Activated gamma-delta T cell (primary cell): ENCODE measurements around the gene CAPN2.
"Not testable (repeated sequence)": the region's sequence is repeated elsewhere in the genome, so short reads cannot be mapped to it uniquely, and the experiment has no call there.

Experiments used
- DNase-seq: peaks from one replicate; lab custom pipeline; 2025; lab: John Stamatoyannopoulos, UW

CAPN2 gene

DNA sequence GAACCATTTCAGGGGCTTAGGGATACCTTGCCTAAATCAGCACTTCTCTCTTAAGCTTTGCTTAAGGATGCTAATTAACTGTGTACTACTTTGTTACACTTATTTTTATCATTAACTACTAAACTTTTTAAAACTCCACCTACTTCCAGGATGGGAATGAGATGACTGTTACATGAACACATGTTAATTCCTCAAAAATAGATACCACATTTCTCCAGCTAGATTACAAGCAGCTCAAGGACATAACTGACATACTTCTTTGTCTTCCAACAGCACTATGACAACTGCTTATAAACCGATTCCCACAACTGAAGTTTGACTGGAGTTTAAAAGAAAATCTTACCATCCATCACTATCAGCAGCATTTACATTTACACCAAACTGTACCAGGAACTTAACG, 79.7 kb downstream of the CAPN2 start:
- DNase-seq, result no peak

DNA sequence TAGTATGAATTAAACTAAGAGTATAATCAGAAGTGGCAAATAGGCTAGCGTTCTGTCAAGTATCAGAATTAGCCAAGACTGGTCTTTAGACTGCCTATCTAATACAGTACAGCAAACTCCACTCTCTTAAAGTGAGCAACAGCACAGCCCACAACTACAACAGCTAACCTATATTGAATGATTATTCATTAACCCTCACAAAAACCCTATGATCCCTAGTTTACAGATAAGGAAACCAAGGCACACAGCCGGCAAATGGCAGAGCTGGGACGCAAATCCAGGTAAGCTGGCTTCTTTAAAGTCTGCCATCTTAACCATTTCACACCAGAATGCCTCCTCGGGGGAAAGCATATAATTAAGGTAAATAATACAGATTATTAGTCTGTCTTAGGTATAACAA, 81.4 kb downstream of the CAPN2 start:
- DNase-seq, result no peak

DNA sequence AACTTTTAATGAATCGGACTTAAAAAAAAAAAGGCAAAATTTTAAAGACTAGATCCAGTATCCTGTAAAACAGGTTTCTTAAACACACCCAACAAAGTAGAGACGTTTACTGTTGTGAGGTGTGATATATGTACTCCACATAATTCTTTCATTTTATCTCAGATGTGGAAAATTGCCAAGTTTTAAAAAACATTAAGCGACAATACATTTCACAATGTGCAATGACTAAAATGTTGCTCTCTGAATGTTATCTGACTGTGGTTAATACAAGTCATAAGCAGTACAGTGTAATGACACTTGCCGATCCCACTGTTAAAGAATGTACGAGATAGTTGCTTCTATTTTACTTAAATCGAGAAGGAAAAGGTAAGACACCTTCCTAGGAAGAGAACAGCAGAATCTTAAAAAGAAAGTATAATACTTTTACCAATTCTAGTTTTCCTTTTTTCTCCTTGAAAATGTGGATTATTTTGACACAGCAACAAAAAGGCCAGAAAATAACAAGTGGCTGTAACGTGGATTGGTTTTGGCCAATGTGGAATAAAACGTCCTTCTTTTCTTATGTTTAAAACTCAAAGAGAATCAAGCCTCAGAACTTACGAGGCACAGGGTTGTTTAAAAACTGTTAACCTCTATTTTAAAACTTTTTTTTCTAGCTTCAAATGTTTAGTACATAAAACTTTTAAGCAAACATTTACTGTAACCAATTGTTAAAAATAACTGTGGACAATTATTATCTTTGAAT, 82.0 kb downstream of the CAPN2 start:
- DNase-seq, result no peak

DNA sequence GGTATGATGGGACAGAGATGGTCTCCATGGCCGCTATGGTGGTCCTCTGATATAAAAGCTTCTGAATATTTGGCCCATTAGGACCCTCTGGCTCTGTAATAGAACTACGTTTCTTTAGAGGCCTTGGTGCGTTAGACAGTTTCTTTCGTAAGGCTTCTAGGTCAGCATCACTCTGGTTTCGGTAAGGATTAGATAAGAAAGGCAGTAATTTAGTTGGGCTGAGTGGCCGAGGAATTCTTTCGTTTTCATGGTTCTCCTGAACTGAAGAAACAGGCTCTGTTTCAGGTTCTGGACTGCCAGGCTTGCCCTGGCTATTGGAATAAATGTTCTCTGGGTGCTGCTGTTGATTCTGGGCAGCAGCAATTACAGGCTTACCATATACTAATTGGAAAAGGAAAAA, 83.9 kb downstream of the CAPN2 start:
- no peak for DNase-seq

DNA sequence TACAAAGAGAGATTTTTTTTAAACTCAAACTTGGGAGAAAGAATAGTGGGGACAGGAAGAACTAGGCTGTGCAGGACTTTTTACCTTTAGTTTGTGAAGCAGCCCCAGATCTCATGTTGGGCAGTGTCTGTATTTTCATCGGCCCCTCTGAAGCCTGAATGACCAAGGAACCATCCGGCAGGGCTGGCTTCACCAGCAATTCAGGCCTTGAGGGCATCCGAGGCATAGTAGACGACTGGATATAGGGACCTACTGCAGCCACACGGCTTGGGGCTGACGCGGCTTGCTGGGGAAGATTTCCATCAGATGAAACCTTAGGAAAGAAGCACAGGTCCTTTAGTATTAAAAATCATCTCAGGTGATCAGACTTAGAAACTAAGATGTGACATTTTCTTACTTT, 89.7 kb downstream of the CAPN2 start:
- no peak for DNase-seq

DNA sequence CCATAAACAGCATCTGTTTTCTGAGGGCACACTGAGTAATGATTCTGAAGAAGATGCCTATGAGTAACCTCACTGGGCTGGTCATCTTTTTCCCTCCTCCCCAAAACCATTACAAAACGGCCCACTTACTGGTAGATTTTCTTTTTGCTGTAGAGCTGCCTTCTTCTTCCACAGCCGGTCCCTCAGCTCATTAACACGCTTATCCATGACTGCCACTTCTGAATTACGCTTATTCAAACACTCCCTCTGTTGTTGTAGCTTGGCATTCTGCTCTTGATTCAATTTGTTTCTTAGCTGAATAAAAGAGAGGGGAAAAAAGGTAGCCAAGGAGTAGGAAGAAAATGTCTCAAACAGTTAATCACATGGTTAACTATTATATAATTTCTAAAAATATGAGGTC, 90.3 kb downstream of the CAPN2 start:
- DNase-seq, result no peak

DNA sequence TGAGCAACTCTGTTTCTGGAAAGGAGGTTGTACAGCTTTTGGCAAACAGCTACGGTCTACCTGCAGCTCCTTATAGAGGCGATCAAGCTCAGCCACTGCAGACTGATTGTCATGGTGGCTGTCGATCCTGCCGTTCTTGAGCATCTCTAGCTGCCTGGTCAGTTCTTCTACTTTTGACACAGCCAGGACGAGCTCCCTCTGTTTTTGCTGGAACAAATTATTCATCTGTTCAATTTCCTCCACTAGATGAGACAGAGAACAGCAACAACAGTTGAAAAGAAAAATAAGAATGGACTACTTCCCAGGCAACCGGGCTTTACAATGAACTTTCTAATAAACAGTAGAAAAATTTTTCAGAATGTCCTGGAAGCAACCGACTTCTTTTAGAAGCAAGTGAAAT, 90.9 kb downstream of the CAPN2 start:
- no peak for DNase-seq

DNA sequence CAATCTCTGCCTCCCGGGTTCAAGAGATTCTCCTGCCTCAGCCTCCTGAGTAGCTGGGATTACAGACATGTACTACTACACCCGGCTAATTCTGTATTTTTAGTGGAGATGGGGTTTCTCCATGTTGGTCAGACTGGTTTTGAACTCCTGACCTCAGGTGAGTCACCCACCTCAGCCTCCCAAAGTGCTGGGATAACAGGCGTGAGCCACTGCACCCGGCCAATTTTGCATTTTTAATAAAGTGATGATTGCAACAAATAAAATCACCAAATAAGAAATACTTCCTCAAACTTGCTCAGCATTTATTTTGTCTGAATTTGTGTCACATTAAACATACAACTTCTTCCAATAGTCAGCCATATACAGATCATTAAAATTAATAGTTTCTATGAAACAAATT, 97.6 kb downstream of the CAPN2 start:
- not testable (repeated sequence) for DNase-seq

DNA sequence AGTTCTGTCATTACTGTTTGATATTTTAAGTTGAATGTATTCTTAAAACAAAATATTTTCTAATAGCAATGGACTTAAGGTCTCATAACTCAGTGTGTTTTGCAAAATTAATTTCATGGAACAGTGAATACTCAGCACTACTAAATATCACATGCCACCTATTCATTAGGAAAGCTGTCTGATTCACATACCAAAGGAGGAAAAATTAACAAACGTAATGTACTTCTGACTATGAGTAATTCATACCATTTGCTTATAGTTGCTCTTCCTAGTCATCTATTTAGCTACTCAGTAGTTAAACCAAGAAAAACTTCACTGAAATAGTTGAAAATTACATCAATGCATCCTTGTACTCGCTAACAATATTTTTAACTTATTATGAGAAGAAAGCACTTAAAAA, 98.2 kb downstream of the CAPN2 start:
- no peak for DNase-seq

DNA sequence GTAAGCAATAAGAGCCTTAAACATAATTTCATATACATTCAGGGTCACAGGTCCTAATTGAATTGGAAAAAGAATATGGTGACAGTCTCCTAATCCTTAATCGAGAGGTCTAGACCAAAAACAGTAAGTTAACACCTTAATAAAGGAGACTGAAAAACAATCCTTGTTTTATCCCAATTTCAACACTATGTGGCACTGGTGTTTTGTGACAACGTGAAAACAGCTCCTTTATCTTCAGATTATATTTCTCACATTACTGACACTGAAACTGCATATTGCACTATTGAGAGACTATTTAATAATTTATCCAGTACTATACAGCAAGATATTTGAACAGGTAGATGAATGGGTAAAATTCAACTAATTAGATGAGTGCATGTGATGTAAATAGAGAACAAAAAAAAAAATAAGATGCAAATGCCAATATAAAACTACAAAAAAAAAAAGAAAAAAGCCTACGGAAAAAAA, 99.3 kb downstream of the CAPN2 start:
- no peak for DNase-seq

DNA sequence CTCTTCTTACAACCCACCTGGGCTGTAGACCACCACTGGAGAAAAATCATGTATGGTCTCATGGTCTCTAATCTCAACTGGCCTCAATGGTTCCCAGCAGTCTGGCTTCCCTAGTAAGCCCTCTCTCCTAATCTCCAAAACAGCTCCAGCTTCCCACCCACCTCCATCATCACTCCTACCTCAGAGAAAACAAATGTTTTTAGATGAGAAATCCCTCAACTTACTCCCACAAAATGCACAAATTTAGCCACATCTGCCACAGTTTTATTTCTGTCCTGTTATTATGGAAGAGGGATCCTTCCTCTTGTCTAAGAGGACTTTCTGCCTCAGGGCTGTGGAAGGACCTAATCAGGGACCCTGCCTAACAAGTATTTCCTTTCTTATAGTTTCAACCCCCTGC, 101.3 kb downstream of the CAPN2 start:
- DNase-seq, result no peak

DNA sequence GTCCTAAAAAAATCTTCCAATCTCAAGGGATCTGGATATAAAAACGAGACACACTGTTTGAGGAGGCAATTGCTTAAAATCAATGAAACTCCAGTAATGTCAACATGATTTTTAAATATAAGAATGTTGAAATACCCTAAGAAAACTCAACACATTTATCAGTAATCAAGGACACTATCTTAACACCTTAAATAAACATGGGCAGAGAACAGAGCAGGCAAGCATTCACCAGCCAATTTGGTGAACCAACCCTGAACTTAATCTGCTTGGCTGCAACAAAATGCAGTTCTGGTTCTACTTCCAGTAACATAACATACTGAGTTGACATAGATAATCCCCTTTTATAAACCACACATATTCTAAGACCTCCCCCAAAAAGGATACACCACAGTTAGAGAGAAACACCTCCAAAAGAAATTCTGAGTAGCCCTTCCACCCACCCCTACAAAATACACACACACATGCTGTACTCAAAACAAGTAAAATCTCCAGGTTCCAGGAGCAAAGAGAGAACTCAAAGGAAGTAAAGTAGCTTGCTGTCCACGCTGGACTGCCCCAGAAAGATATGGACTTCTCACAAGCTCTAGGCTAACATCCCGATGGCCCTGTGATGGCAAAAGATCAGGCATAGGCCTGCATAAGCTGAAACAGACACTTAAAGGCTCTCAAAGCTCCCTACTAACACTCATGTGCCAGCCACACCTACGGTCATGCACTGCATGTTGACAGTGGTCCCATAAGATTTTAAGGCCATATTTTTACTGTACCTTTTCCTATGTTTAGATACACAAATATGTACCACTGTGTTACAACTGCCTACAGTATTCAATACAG, 102.9 kb downstream of the CAPN2 start:
- DNase-seq, result no peak

DNA sequence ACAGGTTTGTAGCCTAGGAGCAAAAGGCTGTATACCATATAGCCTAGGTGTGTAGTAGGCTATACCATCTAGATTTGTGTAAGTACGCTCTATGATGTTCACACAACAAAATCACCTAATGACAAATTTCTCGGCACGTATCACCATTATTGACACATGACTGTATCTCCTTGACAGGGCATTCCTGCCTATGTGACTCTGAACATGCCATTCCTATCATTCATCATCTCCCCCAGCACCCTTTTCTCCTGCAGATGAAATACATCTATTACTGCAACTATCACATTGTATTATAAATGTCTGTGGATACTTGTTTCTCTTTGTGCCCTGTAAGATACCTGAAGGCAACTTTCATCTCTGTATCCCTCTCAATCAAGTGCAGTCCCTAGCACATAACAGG, 103.5 kb downstream of the CAPN2 start:
- DNase-seq, result no peak

DNA sequence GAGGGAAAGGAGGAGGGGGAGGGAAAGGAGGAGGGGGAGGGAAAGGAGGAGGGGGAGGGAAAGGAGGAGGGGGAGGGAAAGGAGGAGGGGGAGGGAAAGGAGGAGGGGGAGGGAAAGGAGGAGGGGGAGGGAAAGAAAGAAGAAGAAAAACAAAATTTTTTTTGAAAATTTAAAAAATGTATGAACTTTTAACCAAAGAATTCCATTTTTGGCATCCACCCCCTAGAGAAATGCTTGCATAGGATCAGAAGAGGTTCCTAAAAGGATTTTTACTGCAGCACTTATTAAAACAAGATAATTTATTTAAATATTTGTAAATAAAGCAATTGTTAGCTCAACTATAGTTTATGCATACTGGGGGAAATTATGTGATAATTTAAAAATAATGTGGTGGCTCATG, 104.9 kb downstream of the CAPN2 start:
- DNase-seq, result not testable (repeated sequence)

DNA sequence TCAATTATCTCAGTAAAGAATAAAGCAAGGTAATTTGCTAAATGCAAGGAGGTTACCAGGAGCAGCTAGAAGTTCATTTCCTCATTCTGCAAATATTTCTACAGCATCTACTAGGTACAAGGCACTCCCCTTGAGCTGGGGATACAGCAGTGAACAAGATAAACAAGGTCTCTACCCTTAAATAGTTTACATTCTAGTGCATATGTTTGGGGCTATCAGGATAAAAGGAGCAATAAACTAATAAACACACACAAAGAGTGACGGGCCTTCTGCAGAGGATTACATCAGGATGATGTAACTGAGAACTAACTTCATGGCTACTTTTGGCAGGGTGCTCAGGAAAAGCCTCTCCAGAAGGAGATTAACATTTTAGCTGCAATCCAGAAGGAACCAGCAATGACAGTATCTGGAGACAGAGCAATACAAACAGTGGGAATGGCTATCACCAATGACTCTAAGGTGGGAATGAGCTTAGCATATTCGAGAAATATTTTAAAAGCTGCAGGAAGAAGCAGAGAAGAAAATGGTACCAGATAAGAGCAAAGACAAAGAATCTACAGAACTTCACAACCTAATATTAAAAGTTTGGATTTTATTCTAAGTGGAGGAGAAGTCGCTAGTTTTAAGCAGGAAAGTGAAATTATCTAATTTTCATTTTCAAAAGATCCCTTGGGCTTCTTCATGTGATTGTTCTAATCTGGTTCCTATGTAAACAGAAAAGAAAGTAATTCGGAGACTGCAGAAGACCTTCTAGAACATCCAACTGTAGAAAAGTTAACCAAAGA, 107.6 kb downstream of the CAPN2 start:
- no peak for DNase-seq

DNA sequence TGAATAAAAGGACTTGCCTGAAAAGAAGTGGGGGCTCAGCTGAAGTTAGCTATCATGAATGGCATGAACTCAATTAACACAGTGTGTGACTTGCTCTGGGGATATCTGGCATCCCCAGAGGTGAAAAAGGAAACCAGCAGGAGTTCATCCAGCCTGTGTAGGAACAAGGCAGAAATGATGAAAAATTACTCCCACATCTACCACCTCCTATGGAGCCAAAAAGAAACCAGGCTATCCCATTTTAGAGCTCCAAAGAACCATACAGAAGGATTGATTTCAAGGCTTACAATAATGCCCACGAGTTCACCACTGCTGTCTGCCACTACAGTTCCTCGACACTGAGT, 108.1 kb downstream of the CAPN2 start:
- DNase-seq, result no peak

DNA sequence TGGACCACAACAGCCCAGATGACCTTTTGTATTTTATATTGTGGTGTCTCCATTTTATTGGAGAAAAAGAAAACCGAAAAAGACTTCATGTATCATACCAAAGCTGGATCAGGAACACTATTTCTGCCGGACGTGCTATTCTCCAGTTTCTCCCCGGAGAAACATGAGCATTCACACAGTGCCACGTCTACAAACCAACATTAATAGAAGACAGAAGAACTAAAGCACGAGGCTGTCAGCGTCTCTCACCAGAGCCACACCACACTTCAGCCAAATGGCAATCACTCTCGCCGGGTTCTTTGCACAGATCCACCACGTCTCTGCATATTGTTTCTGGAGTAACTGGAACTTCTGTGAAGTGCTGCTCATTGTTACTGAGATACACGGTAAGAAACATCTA, 108.6 kb downstream of the CAPN2 start:
- DNase-seq, result no peak

DNA sequence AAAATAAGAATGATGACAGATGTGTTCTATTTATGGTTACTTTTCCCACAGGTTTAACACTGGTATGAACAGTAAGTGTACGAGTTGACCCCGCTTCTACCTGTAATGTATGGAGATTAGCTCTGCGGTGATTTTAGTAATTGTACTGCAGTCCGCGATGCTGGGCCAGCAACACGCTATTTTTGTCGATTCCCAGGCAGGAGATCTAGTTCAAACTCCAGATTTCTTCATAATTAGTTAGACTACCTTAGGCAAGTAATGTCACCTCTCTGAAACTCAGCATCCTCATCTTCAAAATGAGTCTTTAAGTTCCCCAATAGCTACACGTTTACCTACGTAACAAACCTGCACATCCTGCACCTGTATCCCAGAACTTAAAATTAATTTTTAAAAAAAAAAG, 111.9 kb downstream of the CAPN2 start:
- no peak for DNase-seq

DNA sequence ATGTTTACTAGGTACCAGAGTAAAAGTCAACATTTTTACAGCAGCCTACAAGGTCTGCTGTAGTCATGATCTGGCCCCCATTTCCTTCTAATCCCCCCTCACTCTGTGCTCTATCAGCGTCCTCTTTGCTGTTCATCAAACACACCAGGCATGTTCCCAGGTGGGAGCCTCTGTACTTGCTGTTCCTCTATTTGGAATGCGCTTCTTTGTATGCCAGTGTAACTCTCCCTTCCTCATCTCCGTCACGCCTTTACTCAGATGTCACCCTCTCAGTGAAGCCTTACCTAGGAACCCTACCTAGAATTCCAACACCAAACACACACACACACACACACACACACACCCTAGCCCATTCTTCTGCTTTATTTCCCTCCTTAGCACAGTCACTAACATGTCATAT, 112.4 kb downstream of the CAPN2 start:
- DNase-seq, result no peak
